Mucosa of rectum (tissue), 2 donors: ENCODE data around the gene IL1A.

ENCODE experiments used
- H3K27ac ChIP-seq, 2 donors: one replicate each; pipeline ENCODE4 v1.7.0; 2013; ENCODE audit warnings: inconsistent platforms in 2 of 2, low read depth in 2 of 2, low read length in 2 of 2
- H3K27me3 ChIP-seq, 2 donors: one replicate each; pipeline ENCODE4 v1.7.0; 2013; ENCODE audit warnings: low read length in 2 of 2; ENCODE audit not compliant: control insufficient read depth in 2 of 2, insufficient read depth in 2 of 2
- H3K36me3 ChIP-seq, 2 donors: one replicate each; pipeline ENCODE4 v1.7.0; 2013; ENCODE audit warnings: low read length in 2 of 2; ENCODE audit not compliant: control insufficient read depth in 2 of 2, insufficient read depth in 2 of 2
- H3K4me1 ChIP-seq, 2 donors: one replicate each; pipeline ENCODE4 v1.7.0; 2013; ENCODE audit warnings: low read length in 2 of 2, mild to moderate bottlenecking in 1 of 2; ENCODE audit not compliant: control insufficient read depth in 2 of 2, insufficient read depth in 2 of 2
- H3K4me3 ChIP-seq, 2 donors: one replicate each; pipeline ENCODE4 v1.7.0; 2013; ENCODE audit warnings: low read length in 2 of 2
- H3K9ac ChIP-seq, 2 donors: one replicate each; pipeline ENCODE4 v1.7.0; 2013; ENCODE audit warnings: low read length in 2 of 2, low read depth in 1 of 2, mild to moderate bottlenecking in 1 of 2
- H3K9me3 ChIP-seq, 2 donors: one replicate each; pipeline ENCODE4 v1.7.0; 2013; ENCODE audit warnings: low read length in 2 of 2; ENCODE audit not compliant: control insufficient read depth in 2 of 2
- donor health status: healthy.
- donor health status: Normal muscosa, but diverticular disease.

IL1A gene

GRCh38 chr2:112829101-112829960 is 45.0 kb upstream of the IL1A start:
- Histone ChIP-seq H3K36me3 (no peaks in the 10 kb centered on the region), H3K4me1 (peaks cover 5% of the 10 kb centered on the region in 2 donors), H3K27ac (no peak overlapping the region), H3K27me3 (no peaks in the 10 kb centered on the region), H3K4me3 (no peak overlapping the region), H3K9me3 (no peaks in the 10 kb centered on the region), H3K9ac (no peak overlapping the region)

DNA sequence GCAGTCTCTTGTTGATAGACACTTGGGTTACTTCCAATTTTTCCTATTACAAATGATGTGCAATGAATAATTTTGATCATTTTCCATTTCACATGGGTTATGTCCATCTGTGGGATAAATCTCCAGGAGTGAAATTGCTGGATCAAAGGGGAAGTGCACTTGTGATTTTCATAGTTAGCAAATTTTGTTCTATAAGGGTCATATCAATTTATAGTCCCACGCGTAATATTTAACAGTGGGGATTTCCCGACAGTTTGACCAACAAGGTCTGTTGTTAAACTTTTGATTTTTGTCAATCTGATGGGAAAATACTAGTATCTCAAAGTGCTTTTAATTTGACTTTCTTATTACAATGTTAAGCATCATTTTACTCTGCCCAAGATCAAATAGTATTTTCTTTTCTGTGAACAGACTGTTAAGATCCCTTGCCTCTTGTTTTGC is 44.0 kb upstream of the IL1A start:
- no peaks in the 10 kb centered on the region for H3K9me3 ChIP-seq
- H3K9ac ChIP-seq, result no peak overlapping the region
- no peaks in the 10 kb centered on the region for H3K36me3 ChIP-seq
- H3K27me3 ChIP-seq, result no peaks in the 10 kb centered on the region
- H3K4me1 ChIP-seq, result no peaks in the 10 kb centered on the region
- H3K4me3 ChIP-seq, result no peak overlapping the region
- H3K27ac ChIP-seq, result no peak overlapping the region

GRCh38 chr2:112827604-112828185 is 43.4 kb upstream of the IL1A start:
- Histone ChIP-seq H3K27ac (no peak overlapping the region), H3K4me1 (no peaks in the 10 kb centered on the region)

GRCh38 chr2:112827009-112827408 is 42.7 kb upstream of the IL1A start:
- peaks cover 0 to 1% of the 10 kb centered on the region in 2 donors for H3K4me1 ChIP-seq
- H3K27ac ChIP-seq, result no peak overlapping the region
- H3K4me3 ChIP-seq, result no peak overlapping the region
- H3K9ac ChIP-seq, result no peak overlapping the region
- no peaks in the 10 kb centered on the region for H3K9me3 ChIP-seq
- no peaks in the 10 kb centered on the region for H3K27me3 ChIP-seq
- H3K36me3 ChIP-seq, result no peaks in the 10 kb centered on the region

More at GRCh38 chr2:112827604-112828185, 43.4 kb upstream of the IL1A start:
- Histone ChIP-seq H3K9ac (no peak overlapping the region), H3K36me3 (no peaks in the 10 kb centered on the region), H3K4me3 (no peak overlapping the region), H3K27me3 (no peaks in the 10 kb centered on the region), H3K9me3 (no peaks in the 10 kb centered on the region)

- Histone ChIP-seq H3K9me3 (no peaks in the 10 kb centered on the region), H3K36me3 (no peaks in the 10 kb centered on the region), H3K27me3 (no peaks in the 10 kb centered on the region), H3K9ac (no peak overlapping the region), H3K4me3 (no peak overlapping the region), H3K27ac (no peak overlapping the region), H3K4me1 (peaks cover 0 to 4% of the 10 kb centered on the region in 2 donors)
These were observed 41.4 kb upstream of the IL1A start for GRCh38 chr2:112825706-112826105.

GRCh38 chr2:112824694-112825085 is 40.4 kb upstream of the IL1A start:
- no peaks in the 10 kb centered on the region for H3K27me3 ChIP-seq
- no peaks in the 10 kb centered on the region for H3K36me3 ChIP-seq
- no peaks in the 10 kb centered on the region for H3K9me3 ChIP-seq
- H3K4me3 ChIP-seq, result no peak overlapping the region
- H3K9ac ChIP-seq, result no peak overlapping the region
- H3K4me1 ChIP-seq, result peaks cover 0 to 4% of the 10 kb centered on the region in 2 donors
- H3K27ac ChIP-seq, result no peak overlapping the region

GRCh38 chr2:112821682-112822081 is 37.4 kb upstream of the IL1A start:
- Histone ChIP-seq H3K27ac (no peak overlapping the region), H3K27me3 (no peaks in the 10 kb centered on the region)

GRCh38 chr2:112821142-112821541 is 36.8 kb upstream of the IL1A start:
- no peaks in the 10 kb centered on the region for H3K27me3 ChIP-seq
- H3K9ac ChIP-seq, result no peak overlapping the region
- H3K27ac ChIP-seq, result no peak overlapping the region
- H3K36me3 ChIP-seq, result no peaks in the 10 kb centered on the region
- no peaks in the 10 kb centered on the region for H3K9me3 ChIP-seq
- H3K4me1 ChIP-seq, result peaks cover 0 to 4% of the 10 kb centered on the region in 2 donors
- no peak overlapping the region for H3K4me3 ChIP-seq

More at GRCh38 chr2:112821682-112822081, 37.4 kb upstream of the IL1A start:
- no peak overlapping the region for H3K4me3 ChIP-seq
- peaks cover 0 to 4% of the 10 kb centered on the region in 2 donors for H3K4me1 ChIP-seq
- no peaks in the 10 kb centered on the region for H3K36me3 ChIP-seq
- H3K9ac ChIP-seq, result no peak overlapping the region
- H3K9me3 ChIP-seq, result no peaks in the 10 kb centered on the region

DNA sequence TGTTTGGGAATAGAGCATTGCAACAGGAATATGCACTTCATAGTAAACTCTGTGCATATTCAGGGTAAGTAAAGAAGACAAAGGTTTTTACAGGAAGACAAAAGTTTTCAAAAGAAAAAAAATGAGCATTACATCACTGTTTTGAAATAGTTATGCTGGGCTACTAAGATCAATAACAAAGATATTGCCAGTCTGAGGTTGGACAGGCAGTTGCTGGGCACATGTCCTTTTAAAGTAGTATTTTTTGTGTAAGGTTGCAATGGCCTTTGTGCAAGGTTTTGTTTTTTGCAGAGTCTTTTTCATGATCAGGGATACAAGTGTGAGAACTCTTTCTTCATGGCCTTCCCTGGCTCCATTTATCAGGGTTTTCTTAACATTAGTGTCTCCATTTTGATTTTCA is 36.0 kb upstream of the IL1A start:
- no peaks in the 10 kb centered on the region for H3K9me3 ChIP-seq
- H3K27ac ChIP-seq, result no peak overlapping the region
- peaks cover 0 to 4% of the 10 kb centered on the region in 2 donors for H3K4me1 ChIP-seq

GRCh38 chr2:112819081-112819480 is 34.8 kb upstream of the IL1A start:
- Histone ChIP-seq H3K4me1 (peaks cover 0 to 4% of the 10 kb centered on the region in 2 donors), H3K9me3 (no peaks in the 10 kb centered on the region), H3K27ac (no peak overlapping the region), H3K9ac (no peak overlapping the region), H3K36me3 (no peaks in the 10 kb centered on the region), H3K4me3 (no peak overlapping the region), H3K27me3 (no peaks in the 10 kb centered on the region)

More for the DNA sequence above, 36.0 kb upstream of the IL1A start:
- no peaks in the 10 kb centered on the region for H3K27me3 ChIP-seq
- H3K4me3 ChIP-seq, result no peak overlapping the region
- H3K36me3 ChIP-seq, result no peaks in the 10 kb centered on the region
- H3K9ac ChIP-seq, result no peak overlapping the region
